ENCODE results near the gene WTIP. TPM values are rescaled to one million over a fixed set of nuclear protein-coding genes. Genes with fewer than 3 reads are reported as not detected.

Gene WTIP
- 10 to 100 TPM in 1 of 2 donors, 1 to 10 TPM in 1; 8.3 to 32.3 TPM for total RNA-seq

DNA sequence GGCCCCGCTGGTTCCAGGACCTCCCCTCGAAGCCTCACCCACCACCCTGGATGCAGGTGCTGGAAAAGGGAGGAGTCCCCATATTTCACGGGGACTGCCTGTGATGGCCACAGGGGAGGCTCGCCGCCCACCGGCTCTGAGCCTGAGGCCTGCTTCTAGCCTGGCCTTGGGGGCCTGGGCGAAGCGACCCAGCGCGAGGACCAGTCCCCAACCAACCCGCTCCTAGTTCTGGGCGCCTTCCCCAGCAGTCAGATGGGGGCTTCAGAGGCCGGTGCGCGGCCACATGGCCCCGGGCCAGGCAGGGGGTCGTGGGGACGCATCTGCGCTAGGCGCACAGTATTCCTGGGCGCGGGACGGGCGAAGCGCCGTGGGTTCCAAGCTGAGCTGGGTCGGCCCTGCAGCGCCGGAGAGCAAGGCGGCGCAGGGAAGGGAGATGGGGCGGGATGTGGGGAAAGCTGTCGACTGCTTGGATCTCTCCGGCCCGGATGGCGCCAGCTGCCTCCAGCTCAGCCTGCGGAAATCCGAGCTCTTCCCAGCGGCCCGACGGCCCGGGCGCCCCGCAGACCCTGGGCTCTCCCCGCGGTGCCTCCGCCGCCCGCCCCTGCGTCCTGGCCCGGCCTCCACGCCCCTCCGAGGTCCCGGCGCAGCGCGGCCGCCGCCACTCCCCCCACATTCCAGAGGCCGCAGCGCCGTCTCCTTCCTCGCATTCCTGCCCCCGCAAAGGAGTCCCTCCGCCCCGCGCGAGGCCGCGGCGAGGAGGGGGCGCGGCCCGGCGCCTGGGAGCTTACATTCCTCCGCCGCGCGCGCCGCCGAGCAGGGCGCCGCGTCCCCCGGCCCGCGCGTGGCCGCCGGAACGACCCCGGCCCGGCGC is at the start of gene WTIP:
Gene WTIP (plus strand): TSS at position 788 of the 871 bp plus-strand sequence. CDS start 217 bp downstream, outside the sequence.
- Histone ChIP-seq H3K4me3 (peak within 1 kb of the TSS; percentile 58 to 64), H3K9me3 (no peaks in the 10 kb centered on the region), H3K36me3 (no peaks in the 10 kb centered on the region), H3K27me3 (no peaks in the 10 kb centered on the region), H3K27ac (peak within 1 kb of the TSS; percentile 67 to 77), H3K4me1 (peaks cover 0 to 25% of the 10 kb centered on the region in 2 donors)
- DNase-seq (ENCODE audit: low spot score) = no peak
- TF ChIP-seq, protein P1, sequence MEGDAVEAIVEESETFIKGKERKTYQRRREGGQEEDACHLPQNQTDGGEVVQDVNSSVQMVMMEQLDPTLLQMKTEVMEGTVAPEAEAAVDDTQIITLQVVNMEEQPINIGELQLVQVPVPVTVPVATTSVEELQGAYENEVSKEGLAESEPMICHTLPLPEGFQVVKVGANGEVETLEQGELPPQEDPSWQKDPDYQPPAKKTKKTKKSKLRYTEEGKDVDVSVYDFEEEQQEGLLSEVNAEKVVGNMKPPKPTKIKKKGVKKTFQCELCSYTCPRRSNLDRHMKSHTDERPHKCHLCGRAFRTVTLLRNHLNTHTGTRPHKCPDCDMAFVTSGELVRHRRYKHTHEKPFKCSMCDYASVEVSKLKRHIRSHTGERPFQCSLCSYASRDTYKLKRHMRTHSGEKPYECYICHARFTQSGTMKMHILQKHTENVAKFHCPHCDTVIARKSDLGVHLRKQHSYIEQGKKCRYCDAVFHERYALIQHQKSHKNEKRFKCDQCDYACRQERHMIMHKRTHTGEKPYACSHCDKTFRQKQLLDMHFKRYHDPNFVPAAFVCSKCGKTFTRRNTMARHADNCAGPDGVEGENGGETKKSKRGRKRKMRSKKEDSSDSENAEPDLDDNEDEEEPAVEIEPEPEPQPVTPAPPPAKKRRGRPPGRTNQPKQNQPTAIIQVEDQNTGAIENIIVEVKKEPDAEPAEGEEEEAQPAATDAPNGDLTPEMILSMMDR (IDR thresholded peaks at IDR 0.05) = no peak

DNA sequence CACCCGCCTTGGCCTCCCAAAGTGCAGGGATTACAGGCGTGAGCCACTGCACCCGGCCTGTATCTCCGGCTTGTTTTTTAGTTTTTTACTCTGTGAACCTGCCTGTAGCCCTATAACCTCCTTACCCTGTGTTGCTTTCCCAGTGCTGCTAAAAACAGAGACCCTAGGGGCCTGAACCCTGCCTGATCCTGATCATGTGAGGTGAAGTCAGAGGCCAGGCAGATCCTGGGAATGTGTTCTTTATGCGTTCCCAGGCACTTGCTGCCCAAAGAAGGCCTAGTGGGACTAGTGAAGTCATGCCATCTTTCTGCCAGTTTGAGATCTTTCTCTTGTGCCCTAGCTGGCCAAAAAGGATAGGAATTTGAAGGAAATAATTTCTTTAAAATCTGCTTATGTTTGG is 48.8 kb upstream of the WTIP start:
- no peak for DNase-seq (ENCODE audit: low spot score)
- H3K4me3 ChIP-seq = no peak overlapping the region
- H3K27ac ChIP-seq = peak overlapping the region; percentile 53 to 56
- H3K36me3 ChIP-seq = peaks cover 32% of the 10 kb centered on the region
- no peaks in the 10 kb centered on the region for H3K27me3 ChIP-seq
- TF ChIP-seq, protein P1 (IDR thresholded peaks at IDR 0.05) = no peak
- H3K9me3 ChIP-seq = no peaks in the 10 kb centered on the region
- H3K4me1 ChIP-seq = peaks cover 0 to 44% of the 10 kb centered on the region in 2 donors

DNA sequence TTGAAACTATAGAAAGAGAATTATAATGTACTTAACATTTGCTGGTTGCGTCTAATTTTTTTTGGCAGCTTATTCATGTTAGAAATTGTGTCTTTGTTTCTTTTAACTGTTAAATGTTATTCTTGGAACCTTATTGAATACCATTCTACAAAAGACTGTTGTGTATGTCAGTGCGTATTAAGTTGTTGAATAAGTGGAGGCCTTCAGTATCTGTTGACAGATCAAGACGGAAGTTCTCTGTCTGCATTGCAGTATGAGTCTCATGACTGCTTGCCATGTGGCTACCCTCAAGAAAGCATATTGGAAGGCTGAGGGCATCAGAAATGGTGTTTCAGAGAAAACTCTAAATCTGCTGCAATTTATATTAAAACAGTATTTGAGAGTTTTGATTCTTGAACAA is 44.8 kb upstream of the WTIP start:
- Histone ChIP-seq H3K27me3 (no peaks in the 10 kb centered on the region), H3K9me3 (no peaks in the 10 kb centered on the region), H3K4me3 (no peak overlapping the region), H3K36me3 (peaks cover 70% of the 10 kb centered on the region), H3K27ac (peak overlapping the region in 1 of 2 donors; percentile 6), H3K4me1 (peaks cover 0 to 18% of the 10 kb centered on the region in 2 donors)
- TF ChIP-seq, protein P1 (IDR thresholded peaks at IDR 0.05) = no peak
- no peak for DNase-seq (ENCODE audit: low spot score)

DNA sequence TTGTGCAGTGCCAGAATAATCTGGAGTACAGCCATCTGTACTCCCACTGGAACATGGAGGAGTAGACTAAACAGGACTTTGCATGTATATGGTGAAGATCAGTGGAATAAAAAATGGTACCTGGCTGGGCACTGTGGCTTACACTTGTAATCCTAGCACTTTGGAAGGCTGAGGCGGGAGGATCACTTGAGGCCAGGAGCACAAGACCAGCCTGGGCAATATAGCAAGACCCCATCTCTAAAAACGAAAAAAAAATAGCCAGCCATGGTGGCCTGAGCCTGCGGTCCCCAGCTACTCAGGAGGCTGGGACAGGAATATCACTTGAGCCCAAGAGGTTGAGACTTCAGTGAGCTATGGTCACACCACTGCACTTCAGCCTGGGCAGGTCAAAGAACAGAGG is 33.4 kb upstream of the WTIP start:
- TF ChIP-seq, protein P1 (IDR thresholded peaks at IDR 0.05) = no peak
- peaks cover 70% of the 10 kb centered on the region for H3K36me3 ChIP-seq
- no peak overlapping the region for H3K4me3 ChIP-seq
- no peaks in the 10 kb centered on the region for H3K4me1 ChIP-seq
- no peak overlapping the region for H3K27ac ChIP-seq
- DNase-seq (ENCODE audit: low spot score) = no peak
- no peaks in the 10 kb centered on the region for H3K9me3 ChIP-seq
- H3K27me3 ChIP-seq = no peaks in the 10 kb centered on the region

DNA sequence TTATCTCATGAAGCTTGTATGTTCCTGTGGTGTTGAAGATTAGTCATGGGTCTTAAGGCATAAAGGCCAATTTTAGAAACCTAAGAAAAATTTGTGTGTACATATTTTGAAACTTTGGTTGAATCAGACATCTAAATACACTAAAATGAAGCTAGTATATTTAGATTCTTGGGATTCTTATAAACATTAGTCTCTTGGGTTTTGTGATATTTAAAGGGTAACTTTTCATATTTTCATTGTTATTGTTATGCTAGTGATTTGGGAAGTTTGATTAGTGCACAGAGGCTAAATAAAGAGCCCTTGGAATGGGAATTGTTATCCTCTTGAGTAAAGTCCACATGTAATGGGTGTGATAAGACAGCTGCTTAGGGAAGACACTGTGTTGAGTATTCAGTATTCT is 28.8 kb upstream of the WTIP start:
- DNase-seq (ENCODE audit: low spot score) = no peak
- Histone ChIP-seq H3K36me3 (peaks cover 56% of the 10 kb centered on the region), H3K4me3 (no peak overlapping the region), H3K4me1 (no peaks in the 10 kb centered on the region), H3K27ac (no peak overlapping the region), H3K9me3 (no peaks in the 10 kb centered on the region), H3K27me3 (no peaks in the 10 kb centered on the region)
- TF ChIP-seq, protein P1 (IDR thresholded peaks at IDR 0.05) = no peak

Measured in right atrium auricular region (tissue), 2 donors.